OCI-M2 (cell line): ENCODE results near the gene MACC1.

Experiments
- DNase-seq: peaks from one replicate; lab custom pipeline; 2025; ENCODE audit not compliant: unreplicated experiment; lab: John Stamatoyannopoulos, UW

Gene MACC1

GRCh38 chr7:20176578-20177242, 40.5 kb downstream of the MACC1 start:
- no peak for DNase-seq

GRCh38 chr7:20173828-20174227, 43.4 kb downstream of the MACC1 start:
- no peak for DNase-seq

GRCh38 chr7:20172736-20173334, 44.3 kb downstream of the MACC1 start:
- DNase-seq: no peak

- no peak for DNase-seq
Measured at GRCh38 chr7:20170633-20171032, 46.6 kb downstream of the MACC1 start.

GRCh38 chr7:20165146-20165510, 52.1 kb downstream of the MACC1 start:
- no peak for DNase-seq

GRCh38 chr7:20164425-20165145, 52.6 kb downstream of the MACC1 start:
- DNase-seq: no peak

GRCh38 chr7:20162665-20163064, 54.5 kb downstream of the MACC1 start:
- DNase-seq: no peak

- DNase-seq: no peak
Measured at GRCh38 chr7:20159226-20159747, 57.9 kb downstream of the MACC1 start.

GRCh38 chr7:20158684-20159083, 58.5 kb downstream of the MACC1 start:
- DNase-seq: no peak

GRCh38 chr7:20157456-20157855, 59.7 kb downstream of the MACC1 start:
- DNase-seq: no peak

- DNase-seq: no peak
Measured at GRCh38 chr7:20153999-20154398, 63.2 kb downstream of the MACC1 start.

GRCh38 chr7:20153567-20153966, 63.6 kb downstream of the MACC1 start:
- no peak for DNase-seq

GRCh38 chr7:20152511-20152910, 64.7 kb downstream of the MACC1 start:
- no peak for DNase-seq

- DNase-seq: no peak
Measured at GRCh38 chr7:20151708-20152456, 65.3 kb downstream of the MACC1 start.

GRCh38 chr7:20146451-20146850, 70.7 kb downstream of the MACC1 start:
- DNase-seq: no peak

- DNase-seq: no peak
Measured at GRCh38 chr7:20144801-20145200, 72.4 kb downstream of the MACC1 start.

- DNase-seq: no peak
Measured at GRCh38 chr7:20141666-20142065, 75.5 kb downstream of the MACC1 start.

GRCh38 chr7:20141002-20141345, 76.2 kb downstream of the MACC1 start:
- no peak for DNase-seq

- DNase-seq: no peak
Measured at GRCh38 chr7:20140291-20141001, 76.7 kb downstream of the MACC1 start.

- no peak for DNase-seq
Measured at GRCh38 chr7:20136647-20137046, 80.5 kb downstream of the MACC1 start.

GRCh38 chr7:20133803-20134202, 83.4 kb downstream of the MACC1 start:
- DNase-seq: no peak
